B cell (primary cell): ENCODE data around the gene SOCS3. TPM values are rescaled to one million over a fixed set of nuclear protein-coding genes. Genes with fewer than 3 reads are reported as not detected.

Experiments used
- ATAC-seq: fragments of 200-7000 bp; cut with Tn5 transposase; one replicate; pipeline ENCODE4 v1.10.0; 2021; ENCODE audit warnings: low read depth, mild to moderate bottlenecking, moderate number of reproducible peaks, moderate library complexity
- CTCF ChIA-PET: fragments of 350-600 bp; sonication (Branson Sonifier 250); formaldehyde crosslinking; loops from one replicate; lab custom pipeline; 2021; ENCODE audit warnings: antibody characterized with exemption, inconsistent platforms; lab: Charles Lee
- POLR2A ChIA-PET: fragments of 350-600 bp; sonication (Branson Sonifier 250); formaldehyde crosslinking; loops from one replicate; lab custom pipeline; 2021; ENCODE audit warnings: antibody characterized with exemption; lab: Charles Lee
- DNase-seq: peaks from one replicate; pipeline ENCODE4 v3.0.0; 2013
- H2AFZ ChIP-seq: 2 replicates; pipeline ENCODE4 v1.6.1; 2012; ENCODE audit warnings: mild to moderate bottlenecking, low read depth, low read length; ENCODE audit not compliant: insufficient read depth, poor library complexity, severe bottlenecking
- H3K27ac ChIP-seq, 2 donors: 1 replicate in 1 of 2; 2 replicates in 1 of 2; pipeline ENCODE4 v1.5.1; 2012 to 2013; ENCODE audit warnings: low read length in 2 of 2, mild to moderate bottlenecking in 2 of 2, moderate library complexity in 1 of 2
- H3K27me3 ChIP-seq, 4 experiments: fragments of 200-600 bp in 1 of 4; sonication (generic) in 1 of 4; replicated peaks in 1 of 4; 1 replicate in 2 of 4; 2 replicates in 2 of 4; pipeline versions ENCODE4 v1.6.1 to v1.7.0; 2013 to 2016; ENCODE audit warnings: low read length in 3 of 4, mild to moderate bottlenecking in 2 of 4, mixed read lengths in 1 of 4, moderate library complexity in 1 of 4; ENCODE audit not compliant: insufficient read depth in 4 of 4, control insufficient read depth in 3 of 4; ENCODE audit errors: control extremely low read depth in 1 of 4
- H3K36me3 ChIP-seq, 2 experiments: replicated peaks in 1 of 2; 1 replicate in 1 of 2; 2 replicates in 1 of 2; pipeline versions ENCODE4 v1.6.1 to v1.7.1; 2013; ENCODE audit warnings: low read length in 1 of 2; ENCODE audit not compliant: insufficient read depth in 2 of 2, control insufficient read depth in 1 of 2; ENCODE audit errors: control extremely low read depth in 1 of 2, extremely low read depth in 1 of 2
- H3K4me1 ChIP-seq, 2 donors: fragments of 200-600 bp in 1 of 2; sonication (generic) in 1 of 2; 1 replicate in 1 of 2; 2 replicates in 1 of 2; pipeline versions ENCODE4 v1.5.1 to v1.6.1; 2013 to 2017; ENCODE audit warnings: low read length in 2 of 2; ENCODE audit not compliant: control insufficient read depth in 2 of 2, insufficient read depth in 2 of 2
- H3K4me2 ChIP-seq: replicated peaks from 2 replicates; pipeline ENCODE3; 2012; ENCODE audit warnings: mild to moderate bottlenecking, low read depth, low read length; ENCODE audit not compliant: poor library complexity, severe bottlenecking
- H3K4me3 ChIP-seq, 5 experiments: fragments of 200-600 bp in 1 of 5; sonication (generic) in 1 of 5; 1 replicate in 3 of 5; 2 replicates in 2 of 5; pipeline versions ENCODE4 v1.5.1 to v1.7.0; 2011 to 2016; ENCODE audit warnings: low read length in 4 of 5, mild to moderate bottlenecking in 4 of 5, low read depth in 2 of 5, control low read depth in 1 of 5, moderate library complexity in 1 of 5; ENCODE audit not compliant: insufficient read depth in 1 of 5; ENCODE audit errors: control extremely low read depth in 1 of 5, extremely low read depth in 1 of 5
- H3K79me2 ChIP-seq: fragments of 200-600 bp; sonication (generic); one replicate; pipeline ENCODE4 v1.6.0; 2016; ENCODE audit warnings: low read length; ENCODE audit not compliant: control insufficient read depth, insufficient read depth
- H3K9ac ChIP-seq: fragments of 200-600 bp; sonication (generic); 2 replicates; pipeline ENCODE4 v1.6.1; 2017; ENCODE audit warnings: mild to moderate bottlenecking, low read length, moderate library complexity
- H3K9me3 ChIP-seq, 3 donors: one replicate each; pipeline versions ENCODE4 v1.6.1 to v1.7.1; 2013; ENCODE audit warnings: low read length in 2 of 3; ENCODE audit not compliant: control insufficient read depth in 2 of 3, insufficient read depth in 1 of 3; ENCODE audit errors: control extremely low read depth in 1 of 3
- H4K20me1 ChIP-seq: 2 replicates; pipeline ENCODE4 v1.6.0; 2012; ENCODE audit warnings: mild to moderate bottlenecking, low read length; ENCODE audit not compliant: insufficient read depth, control insufficient read depth, poor library complexity, severe bottlenecking
- H3K27ac Mint-ChIP-seq: one replicate; pipeline ENCODE4 v1.8.0; 2021; ENCODE audit warnings: mixed read lengths
- H3K27me3 Mint-ChIP-seq: one replicate; pipeline ENCODE4 v1.8.0; 2021; ENCODE audit warnings: mixed read lengths
- H3K4me1 Mint-ChIP-seq: one replicate; pipeline ENCODE4 v1.8.0; 2021; ENCODE audit warnings: mixed read lengths
- H3K4me3 Mint-ChIP-seq: one replicate; pipeline ENCODE4 v1.8.0; 2021; ENCODE audit warnings: mixed read lengths
- H3K9me3 Mint-ChIP-seq: one replicate; pipeline ENCODE4 v1.8.0; 2022; ENCODE audit warnings: mixed read lengths; ENCODE audit not compliant: insufficient read depth
- CTCF ChIP-seq: fragments of 200-600 bp; IDR thresholded peaks from one replicate; pipeline ENCODE4 v1.8.0; 2022; ENCODE audit warnings: antibody characterized with exemption, mild to moderate bottlenecking
- EZH2 ChIP-seq: IDR thresholded peaks from 2 replicates; pipeline ENCODE4 v1.6.1; 2012; ENCODE audit warnings: borderline replicate concordance, low read depth, mild to moderate bottlenecking, moderate library complexity, low read length; ENCODE audit not compliant: insufficient read depth, poor library complexity, severe bottlenecking
- WGBS: methylation state at CpG from one replicate; pipeline ENCODE4 v1.1.5; 2013; ENCODE audit warnings: missing lambda C conversion rate; ENCODE audit not compliant: insufficient coverage; 5-methylcytosine and 5-hydroxymethylcytosine counted together
- intact Hi-C: fragments of 100-400 bp; cut with micrococcal nuclease; formaldehyde crosslinking; loops from one replicate; pipeline ENCODE4 v1.10.0; 2022
- polyA plus RNA-seq: library from polyadenylated mRNA; depleted of rRNA; stranded (reverse); fragments of >200 nt; gene quantifications from 2 replicates; pipeline ENCODE4 v1.2.3, GENCODE V29; 2012
- total RNA-seq, 2 donors: library from RNA; stranded (reverse); fragments of 120-200 nt in 1 of 2; gene quantifications; 1 replicate in 1 of 2; 2 replicates in 1 of 2; pipeline versions ENCODE4 v1.2.3 to v1.2.4, GENCODE V29; 2013 to 2022

SOCS3 gene
- total and polyA plus RNA-seq, 2 donors (not counting 1 experiment from before 2014, with no cell fraction given), result 41.8 to 67.6 TPM

- POLR2A ChIA-PET, result interaction anchor here (0.6 to 2.1 kb wide), 3 partner anchors 29 to 50 kb away, joined by 4 to 10 read pairs (median 5); no protein-coding TSS in a partner anchor
- peak overlapping the region in 1 of 5 experiments; percentile 56 for H3K4me3 ChIP-seq
- peak overlapping the region; percentile 98 for H3K4me2 ChIP-seq
- peaks cover 35% of the 10 kb centered on the region for H3K4me1 Mint-ChIP-seq
- WGBS, result 84% methylated on average over 12 of the region's 12 CpGs
- H3K27me3 ChIP-seq, result peaks cover 0 to 33% (median 5%) of the 10 kb centered on the region in 4 experiments
- CTCF ChIA-PET, result interaction anchor here (1.1 kb wide), 1 partner anchor 45 kb away, joined by 3 read pairs; no protein-coding TSS in a partner anchor
- peaks cover 11% of the 10 kb centered on the region for H3K27me3 Mint-ChIP-seq
- ATAC-seq (no peak), DNase-seq (no peak)
- H3K4me3 Mint-ChIP-seq, result peak overlapping the region; percentile 62
- no peaks in the 10 kb centered on the region for H3K36me3 ChIP-seq
- H3K9ac ChIP-seq, result peak overlapping the region; percentile 57
- intact Hi-C loops, result loop anchor here (2.0 kb wide), 2 partner anchors 24 to 46 kb away; partner anchors contain the start of gene SOCS3
- no peak overlapping the region for H3K27ac ChIP-seq
- no peaks in the 10 kb centered on the region for H3K79me2 ChIP-seq
- H3K27ac Mint-ChIP-seq, result no peak overlapping the region
- H3K4me1 ChIP-seq, result peaks cover 35 to 41% of the 10 kb centered on the region in 2 donors
- H3K9me3 Mint-ChIP-seq, result no peaks in the 10 kb centered on the region
- H3K9me3 ChIP-seq, result no peaks in the 10 kb centered on the region
- TF ChIP-seq EZH2, result no peak
- TF ChIP-seq CTCF, result no peak
- H4K20me1 ChIP-seq, result no peaks in the 10 kb centered on the region
- no peak overlapping the region for H2AFZ ChIP-seq
These were observed 45.1 kb downstream of the SOCS3 start for GRCh38 chr17:78314683-78315354.
